ENCODE data around the gene FMN2.

DNA sequence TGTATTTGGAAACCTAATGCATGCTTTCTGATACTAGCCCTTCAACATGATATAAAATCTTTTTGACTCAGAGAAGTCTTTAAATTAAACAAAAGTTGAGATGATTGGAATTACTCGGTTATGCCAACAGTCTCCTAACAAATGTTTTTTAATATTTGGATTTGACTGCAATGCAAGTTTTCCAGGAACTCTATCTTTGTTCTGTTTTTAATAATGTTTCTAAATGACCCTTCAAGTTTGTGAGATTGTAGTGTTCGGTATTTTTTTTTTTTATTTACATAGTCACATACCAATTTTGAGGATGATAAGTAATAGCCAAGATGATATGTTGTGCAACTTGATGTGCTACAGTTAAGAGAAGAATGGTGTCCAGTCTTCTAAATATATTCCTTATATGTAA lies 258.0 kb downstream of the FMN2 start:
- TF ChIP-seq, protein P1, sequence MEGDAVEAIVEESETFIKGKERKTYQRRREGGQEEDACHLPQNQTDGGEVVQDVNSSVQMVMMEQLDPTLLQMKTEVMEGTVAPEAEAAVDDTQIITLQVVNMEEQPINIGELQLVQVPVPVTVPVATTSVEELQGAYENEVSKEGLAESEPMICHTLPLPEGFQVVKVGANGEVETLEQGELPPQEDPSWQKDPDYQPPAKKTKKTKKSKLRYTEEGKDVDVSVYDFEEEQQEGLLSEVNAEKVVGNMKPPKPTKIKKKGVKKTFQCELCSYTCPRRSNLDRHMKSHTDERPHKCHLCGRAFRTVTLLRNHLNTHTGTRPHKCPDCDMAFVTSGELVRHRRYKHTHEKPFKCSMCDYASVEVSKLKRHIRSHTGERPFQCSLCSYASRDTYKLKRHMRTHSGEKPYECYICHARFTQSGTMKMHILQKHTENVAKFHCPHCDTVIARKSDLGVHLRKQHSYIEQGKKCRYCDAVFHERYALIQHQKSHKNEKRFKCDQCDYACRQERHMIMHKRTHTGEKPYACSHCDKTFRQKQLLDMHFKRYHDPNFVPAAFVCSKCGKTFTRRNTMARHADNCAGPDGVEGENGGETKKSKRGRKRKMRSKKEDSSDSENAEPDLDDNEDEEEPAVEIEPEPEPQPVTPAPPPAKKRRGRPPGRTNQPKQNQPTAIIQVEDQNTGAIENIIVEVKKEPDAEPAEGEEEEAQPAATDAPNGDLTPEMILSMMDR (conservative IDR thresholded peaks at IDR 0.05), result no peak
- TF ChIP-seq ZFX (IDR thresholded peaks at IDR 0.05), result no peak
